Epithelial cell of proximal tubule (primary cell): ENCODE data around the gene PSMF1. TPM values are rescaled to one million over a fixed set of nuclear protein-coding genes. Genes with fewer than 3 reads are reported as not detected.

Source experiments
- DNase-seq: peaks from one replicate; pipeline ENCODE4 v3.0.0-alpha.2; 2011; ENCODE audit warnings: low read depth
- H3K4me3 ChIP-seq: 2 replicates; pipeline ENCODE4 v1.5.1; 2011; ENCODE audit warnings: low read depth, mild to moderate bottlenecking, low read length
- CTCF ChIP-seq: conservative IDR thresholded peaks from 2 replicates; pipeline ENCODE4 v1.5.1; 2012; ENCODE audit warnings: low read depth, mild to moderate bottlenecking, low read length
- total RNA-seq: library from RNA; depleted of rRNA; stranded (reverse); fragments of >200 nt; gene quantifications from 2 replicates; pipeline ENCODE4 v1.2.3, GENCODE V29; 2015

Gene PSMF1
- total RNA-seq, 1 donor from 2014 or later, result 171 TPM

- no peak for DNase-seq
- TF ChIP-seq CTCF, result no peak
- H3K4me3 ChIP-seq, result no peak overlapping the region
These were observed 31.9 kb upstream of the PSMF1 start for GRCh38 chr20:1086277-1087213.

- DNase-seq, result no peak
- TF ChIP-seq CTCF, result no peak
- H3K4me3 ChIP-seq, result no peak overlapping the region
These were observed 31.0 kb upstream of the PSMF1 start for GRCh38 chr20:1087311-1087905.

GRCh38 chr20:1094751-1095150 lies 23.7 kb upstream of the PSMF1 start:
- DNase-seq, result no peak
- no peak overlapping the region for H3K4me3 ChIP-seq
- TF ChIP-seq CTCF, result no peak

- TF ChIP-seq CTCF, result no peak
- no peak for DNase-seq
- no peak overlapping the region for H3K4me3 ChIP-seq
These were observed 16.9 kb upstream of the PSMF1 start for GRCh38 chr20:1101533-1101932.

- TF ChIP-seq CTCF, result no peak
- no peak overlapping the region for H3K4me3 ChIP-seq
- no peak for DNase-seq
These were observed 16.4 kb upstream of the PSMF1 start for GRCh38 chr20:1102016-1102415.

- no peak for TF ChIP-seq CTCF
- H3K4me3 ChIP-seq, result no peak overlapping the region
- no peak for DNase-seq
These were observed 14.7 kb upstream of the PSMF1 start for GRCh38 chr20:1103751-1104150.
